ENCODE measurements around the gene HNF1B. TPM values are rescaled to one million over a fixed set of nuclear protein-coding genes. Genes with fewer than 3 reads are reported as not detected.

Gene HNF1B
- total and polyA plus RNA-seq, 2 donors (not counting 3 experiments of a cell fraction or from before 2014, with no cell fraction given): not detected

DNA sequence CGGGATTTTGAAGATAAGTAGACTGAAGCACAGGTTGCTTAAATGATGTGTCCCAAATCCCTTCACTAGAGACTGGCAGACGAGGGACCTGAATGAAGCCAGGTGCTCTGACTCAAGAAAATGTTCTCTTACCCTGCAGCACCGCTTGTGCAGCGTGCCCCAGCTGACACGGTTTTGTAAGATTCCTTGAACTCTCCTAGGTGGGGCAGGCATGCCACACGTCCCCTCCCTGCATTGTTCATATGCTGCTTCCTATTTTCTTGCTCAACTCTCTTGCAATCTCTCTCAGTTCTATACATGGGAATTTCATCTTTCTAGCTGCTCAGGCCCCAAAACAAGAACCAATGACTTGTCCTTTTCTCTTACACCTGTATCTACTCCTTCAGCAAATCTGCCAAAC, 22.1 kb upstream of the HNF1B start:
- TF ChIP-seq FOS (IDR thresholded peaks at IDR 0.05; ENCODE audit: borderline replicate concordance, insufficient read depth, low read length) (no peak), GATA2 (IDR thresholded peaks at IDR 0.05; ENCODE audit: insufficient read depth, insufficient read length, low read depth, low read length) (no peak)
- Histone ChIP-seq H3K9ac (replicated peaks; ENCODE audit: extremely low read depth, insufficient read depth, low read length) (no peak overlapping the region), H3K27ac (ENCODE audit: insufficient read depth, low read depth, low read length) (no peak overlapping the region), H3K4me1 (ENCODE audit: control insufficient read depth, extremely low read depth, insufficient read depth, low read length) (no peaks in the 10 kb centered on the region), H3K27me3 (ENCODE audit: control insufficient read depth in 2 of 2, insufficient read depth in 2 of 2, low read length in 2 of 2) (peaks cover 7 to 18% of the 10 kb centered on the region in 2 experiments), H2AFZ (ENCODE audit: low read depth, low read length) (no peak overlapping the region), H3K9me3 (replicated peaks; ENCODE audit: control insufficient read depth, insufficient read depth, low read length) (no peaks in the 10 kb centered on the region), H3K79me2 (ENCODE audit: control insufficient read depth, insufficient read depth, low read length) (no peaks in the 10 kb centered on the region), H3K9me1 (replicated peaks; ENCODE audit: control insufficient read depth, extremely low read depth, insufficient read depth, low read length) (no peaks in the 10 kb centered on the region), H3K4me2 (ENCODE audit: insufficient read depth, low read length) (no peak overlapping the region), H3K4me3 (replicated peaks in 1 of 3; ENCODE audit: insufficient read depth in 1 of 3, low read depth in 1 of 3, low read length in 3 of 3) (no peak overlapping the region), H4K20me1 (replicated peaks; ENCODE audit: control insufficient read depth, extremely low read depth, insufficient read depth, low read length) (no peaks in the 10 kb centered on the region), H3K36me3 (ENCODE audit: control insufficient read depth in 2 of 2, extremely low read depth in 1 of 2, insufficient read depth in 2 of 2, low read length in 2 of 2) (no peaks in the 10 kb centered on the region)
- FAIRE-seq (no peak), DNase-seq (ENCODE audit: low read depth, low spot score) (no peak)
- ChIA-PET CTCF (no interaction called here), POLR2A (no interaction called here)
- intact Hi-C loops (cut with micrococcal nuclease): no loop called here
- no TSS peak for BruUV-seq (replicated peaks)
- dilution Hi-C loops (cut with MboI; ENCODE audit: extremely low pct_ligation_motif_present, low sequenced_read_pairs): no loop called here

DNA sequence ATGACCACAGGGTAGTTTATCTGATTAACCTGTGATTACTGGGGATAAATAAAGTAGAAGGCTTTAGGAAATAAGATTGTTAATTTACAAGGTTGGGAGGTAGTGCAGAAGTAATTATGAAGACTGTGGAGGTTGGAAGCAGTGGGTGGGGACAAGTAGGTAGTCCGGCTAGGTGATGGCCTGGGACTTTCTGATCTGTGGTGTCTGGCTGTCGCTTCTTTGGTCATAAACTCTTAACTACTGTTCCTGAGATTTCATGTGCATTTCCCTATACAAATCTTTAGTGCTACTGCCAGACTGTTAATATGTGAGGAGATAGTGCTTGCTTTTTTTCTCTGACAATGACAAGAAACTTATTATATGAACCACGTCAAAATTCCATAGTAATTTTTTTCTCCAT, 19.5 kb upstream of the HNF1B start:
- Histone ChIP-seq H3K79me2 (ENCODE audit: control insufficient read depth, insufficient read depth, low read length) (no peaks in the 10 kb centered on the region), H3K36me3 (ENCODE audit: control insufficient read depth in 2 of 2, extremely low read depth in 1 of 2, insufficient read depth in 2 of 2, low read length in 2 of 2) (no peaks in the 10 kb centered on the region), H3K4me3 (replicated peaks in 1 of 3; ENCODE audit: insufficient read depth in 1 of 3, low read depth in 1 of 3, low read length in 3 of 3) (no peak overlapping the region), H4K20me1 (replicated peaks; ENCODE audit: control insufficient read depth, extremely low read depth, insufficient read depth, low read length) (no peaks in the 10 kb centered on the region), H3K9me1 (replicated peaks; ENCODE audit: control insufficient read depth, extremely low read depth, insufficient read depth, low read length) (no peaks in the 10 kb centered on the region), H3K27me3 (ENCODE audit: control insufficient read depth in 2 of 2, insufficient read depth in 2 of 2, low read length in 2 of 2) (peaks cover 8 to 19% of the 10 kb centered on the region in 2 experiments), H3K9me3 (replicated peaks; ENCODE audit: control insufficient read depth, insufficient read depth, low read length) (no peaks in the 10 kb centered on the region), H3K27ac (ENCODE audit: insufficient read depth, low read depth, low read length) (no peak overlapping the region), H2AFZ (ENCODE audit: low read depth, low read length) (no peak overlapping the region), H3K9ac (replicated peaks; ENCODE audit: extremely low read depth, insufficient read depth, low read length) (no peak overlapping the region), H3K4me1 (ENCODE audit: control insufficient read depth, extremely low read depth, insufficient read depth, low read length) (no peaks in the 10 kb centered on the region), H3K4me2 (ENCODE audit: insufficient read depth, low read length) (no peak overlapping the region)
- no peak for FAIRE-seq
- no TSS peak for BruUV-seq (replicated peaks)
- no peak for TF ChIP-seq POLR2A (IDR thresholded peaks at IDR 0.05; ENCODE audit: low read depth, low read length)
- no peak for TF ChIP-seq FOS (IDR thresholded peaks at IDR 0.05; ENCODE audit: borderline replicate concordance, insufficient read depth, low read length)
- TF ChIP-seq EZH2 (IDR thresholded peaks at IDR 0.05; ENCODE audit: borderline replicate concordance, low read depth, low read length, severe bottlenecking): no peak
- TF ChIP-seq, protein P1, sequence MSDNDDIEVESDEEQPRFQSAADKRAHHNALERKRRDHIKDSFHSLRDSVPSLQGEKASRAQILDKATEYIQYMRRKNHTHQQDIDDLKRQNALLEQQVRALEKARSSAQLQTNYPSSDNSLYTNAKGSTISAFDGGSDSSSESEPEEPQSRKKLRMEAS (IDR thresholded peaks at IDR 0.05; ENCODE audit: insufficient read depth, insufficient read length): no peak
- TF ChIP-seq MYC (IDR thresholded peaks at IDR 0.05; ENCODE audit: low read depth, low read length): no peak
- TF ChIP-seq GATA2 (IDR thresholded peaks at IDR 0.05; ENCODE audit: insufficient read depth, insufficient read length, low read depth, low read length): no peak
- TF ChIP-seq, protein P2, sequence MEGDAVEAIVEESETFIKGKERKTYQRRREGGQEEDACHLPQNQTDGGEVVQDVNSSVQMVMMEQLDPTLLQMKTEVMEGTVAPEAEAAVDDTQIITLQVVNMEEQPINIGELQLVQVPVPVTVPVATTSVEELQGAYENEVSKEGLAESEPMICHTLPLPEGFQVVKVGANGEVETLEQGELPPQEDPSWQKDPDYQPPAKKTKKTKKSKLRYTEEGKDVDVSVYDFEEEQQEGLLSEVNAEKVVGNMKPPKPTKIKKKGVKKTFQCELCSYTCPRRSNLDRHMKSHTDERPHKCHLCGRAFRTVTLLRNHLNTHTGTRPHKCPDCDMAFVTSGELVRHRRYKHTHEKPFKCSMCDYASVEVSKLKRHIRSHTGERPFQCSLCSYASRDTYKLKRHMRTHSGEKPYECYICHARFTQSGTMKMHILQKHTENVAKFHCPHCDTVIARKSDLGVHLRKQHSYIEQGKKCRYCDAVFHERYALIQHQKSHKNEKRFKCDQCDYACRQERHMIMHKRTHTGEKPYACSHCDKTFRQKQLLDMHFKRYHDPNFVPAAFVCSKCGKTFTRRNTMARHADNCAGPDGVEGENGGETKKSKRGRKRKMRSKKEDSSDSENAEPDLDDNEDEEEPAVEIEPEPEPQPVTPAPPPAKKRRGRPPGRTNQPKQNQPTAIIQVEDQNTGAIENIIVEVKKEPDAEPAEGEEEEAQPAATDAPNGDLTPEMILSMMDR (IDR thresholded peaks at IDR 0.05; ENCODE audit: extremely low read depth in 1 of 2, insufficient read depth in 1 of 2, low read depth in 1 of 2, low read length in 2 of 2): no peak
- TF ChIP-seq JUN (IDR thresholded peaks at IDR 0.05; ENCODE audit: borderline replicate concordance, insufficient read depth, insufficient read length, low read depth): no peak
- TF ChIP-seq POLR2AphosphoS5 (IDR thresholded peaks at IDR 0.05; ENCODE audit: insufficient read depth, low read depth, low read length): no peak
- no peak for DNase-seq (ENCODE audit: low read depth, low spot score)
- dilution Hi-C loops (cut with MboI; ENCODE audit: extremely low pct_ligation_motif_present, low sequenced_read_pairs): no loop called here
- intact Hi-C loops (cut with micrococcal nuclease): no loop called here
- ChIA-PET POLR2A (no interaction called here), CTCF (interaction anchor here (1.1 kb wide), 1 partner anchor 53 kb away, joined by 3 read pairs; no protein-coding TSS in a partner anchor)

Data from endothelial cell of umbilical vein (primary cell).